Posterior cingulate gyrus (tissue), 11 donors: ENCODE measurements around the gene CAPN15.
"Not testable (repeated sequence)": the region's sequence is repeated elsewhere in the genome, so short reads cannot be mapped to it uniquely, and the experiment has no call there.

ENCODE experiments used
- DNase-seq, 10 donors: peaks; one replicate each; pipeline versions ENCODE4 v3.0.0 to v3.0.0-alpha.2; 2020 to 2021; ENCODE audit warnings: mixed read lengths in 3 of 10
- intact Hi-C: fragments of 100-400 bp; cut with DNase I; formaldehyde crosslinking; loops from one replicate; pipeline ENCODE4 v1.15.1; 2023

CAPN15 gene

DNA sequence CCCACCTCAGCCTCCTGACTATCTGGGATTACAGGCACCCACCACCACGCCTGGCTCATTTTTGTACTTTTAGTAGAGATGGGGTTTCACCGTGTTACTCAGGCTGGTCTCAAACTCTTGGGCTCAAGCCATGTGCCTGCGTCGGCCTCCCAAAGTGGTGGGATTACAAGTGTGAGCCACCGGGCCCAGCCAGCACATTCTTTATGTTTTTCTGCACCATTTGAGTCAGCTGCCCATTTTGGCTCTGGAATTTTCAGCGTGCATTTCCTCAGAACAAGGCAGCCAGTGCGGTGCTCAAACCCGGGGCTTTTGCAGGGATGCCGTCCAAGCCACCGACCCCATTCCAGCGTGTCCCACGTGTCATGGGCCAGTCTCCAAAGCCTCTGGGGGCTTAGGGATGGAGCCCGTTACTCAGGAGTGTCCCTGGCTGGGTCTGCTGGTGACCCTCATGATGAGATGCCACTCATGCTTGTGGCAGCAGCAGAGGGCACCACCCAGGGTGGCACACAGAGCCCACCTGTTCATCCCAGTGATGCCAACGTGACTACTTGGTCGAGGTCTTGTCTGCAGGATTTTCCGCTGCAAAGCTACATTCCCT, 58.6 kb downstream of the CAPN15 start:
- no peak for DNase-seq
- intact Hi-C loops, result loop anchor here (10.0 kb wide), 1 partner anchor 61 kb away; the partner anchor contains the start of gene CAPN15

DNA sequence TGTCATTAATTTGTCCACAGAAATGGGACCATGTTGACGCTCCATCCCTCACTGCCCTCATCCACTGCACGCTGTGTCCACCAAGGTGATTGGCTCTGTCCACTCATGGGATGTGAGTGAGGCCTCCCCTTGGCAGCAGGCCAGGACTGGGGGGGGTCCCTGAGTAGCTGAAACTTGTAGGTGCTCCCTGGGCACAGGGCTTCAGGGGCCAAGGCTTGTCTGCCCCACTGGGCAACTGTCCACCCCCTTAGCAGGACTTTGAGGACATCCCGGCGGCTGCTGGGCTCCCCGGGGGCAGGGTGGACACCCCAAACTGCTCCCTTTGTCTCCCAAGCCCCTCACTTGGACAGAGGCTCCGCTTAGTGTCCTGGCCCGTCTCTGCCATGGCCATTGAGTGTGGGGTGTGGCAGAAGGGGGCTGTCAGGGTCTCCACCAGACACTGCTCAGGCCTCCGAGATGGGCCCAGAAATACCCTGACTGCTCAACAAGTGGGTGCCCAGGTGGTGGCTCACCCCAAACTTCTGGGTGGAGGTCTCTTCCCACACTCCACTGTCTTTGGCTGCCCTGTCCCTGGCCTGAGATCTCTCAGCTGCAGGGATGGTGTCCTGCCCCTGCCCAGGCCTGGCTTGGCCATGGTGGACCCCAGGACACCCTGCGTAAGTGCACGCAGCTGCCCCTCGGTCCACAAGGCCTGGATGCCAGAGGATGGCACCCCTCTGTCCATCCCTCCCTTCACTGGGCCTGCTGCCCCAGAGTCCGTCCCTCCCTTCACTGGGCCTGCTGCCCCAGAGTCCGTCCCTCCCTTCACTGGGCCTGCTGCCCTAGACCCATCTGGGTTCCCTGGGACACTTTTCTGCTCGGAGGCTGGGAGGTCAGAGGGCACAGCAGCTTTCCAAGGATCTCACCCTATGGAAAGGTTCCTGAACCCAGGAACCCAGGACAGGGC, 59.4 kb downstream of the CAPN15 start:
- intact Hi-C loops, result loop anchor here (10.0 kb wide), 1 partner anchor 62 kb away; the partner anchor contains the start of gene CAPN15
- peak in 1 of 10 donors; percentile 34 for DNase-seq

DNA sequence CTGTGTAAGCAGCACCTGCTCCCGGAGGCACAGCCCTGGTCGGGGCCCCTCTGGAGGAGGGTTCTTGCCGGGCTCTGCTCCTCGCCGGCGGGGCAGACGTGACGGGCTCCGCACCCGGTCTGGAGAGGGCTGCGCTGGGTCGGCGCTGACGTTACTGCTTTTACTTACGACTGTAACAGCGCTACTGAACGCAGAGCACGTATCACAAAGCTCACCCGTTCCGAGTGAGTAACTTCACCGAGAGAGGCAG, 61.1 kb downstream of the CAPN15 start:
- intact Hi-C loops, result loop anchor here (10.0 kb wide), 1 partner anchor 64 kb away; the partner anchor contains the start of gene CAPN15
- peak in 1 of 10 donors; percentile 90 for DNase-seq

GRCh38 chr16:588889-589657, 61.6 kb downstream of the CAPN15 start:
- DNase-seq, result peak; percentile 95 to 100 (median 98)
- intact Hi-C loops, result loop anchor here (10.0 kb wide), 1 partner anchor 64 kb away; the partner anchor contains the start of gene CAPN15

GRCh38 chr16:589658-590187, 62.2 kb downstream of the CAPN15 start, which contains the start of gene RAB40C:
Gene RAB40C (plus strand): TSS chr16:590066. CDS start chr16:590292, 226 bp downstream.
- intact Hi-C loops, result loop anchor here (10.0 kb wide), 1 partner anchor 65 kb away; the partner anchor contains the start of gene CAPN15

DNA sequence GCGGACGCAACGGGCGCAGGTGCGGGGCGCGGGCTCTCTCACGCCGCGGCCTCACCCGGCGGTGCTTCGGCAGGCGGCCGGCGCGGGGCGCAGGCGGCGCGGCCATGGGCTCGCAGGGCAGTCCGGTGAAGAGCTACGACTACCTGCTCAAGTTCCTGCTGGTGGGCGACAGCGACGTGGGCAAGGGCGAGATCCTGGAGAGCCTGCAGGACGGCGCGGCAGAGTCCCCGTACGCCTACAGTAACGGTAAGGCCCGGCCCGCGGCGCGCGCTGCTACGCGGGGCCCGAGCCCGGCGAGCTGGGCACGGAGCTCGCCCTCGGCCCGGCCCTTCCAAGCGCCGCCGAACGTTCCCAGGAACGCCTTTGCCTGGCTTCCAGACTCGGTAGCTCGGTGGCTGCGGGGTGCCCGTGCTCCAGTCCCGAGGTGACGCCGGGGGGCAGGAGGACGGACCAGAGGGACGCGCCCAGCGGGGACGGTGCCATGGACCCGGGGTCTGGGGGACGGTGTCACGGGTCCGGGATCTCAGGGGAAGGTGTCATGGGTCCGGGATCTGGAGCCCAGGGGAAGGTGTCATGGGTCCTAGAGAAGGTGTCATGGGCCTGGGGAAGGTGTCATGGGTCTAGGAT, 62.8 kb downstream of the CAPN15 start:
- intact Hi-C loops, result no loop called here
- DNase-seq, result no peak

More at GRCh38 chr16:589658-590187, 62.2 kb downstream of the CAPN15 start, which contains the start of gene RAB40C:
- DNase-seq, result peak; percentile 98 to 100 (median 100)

- no peak for DNase-seq
- intact Hi-C loops, result no loop called here
These were observed 63.3 kb downstream of the CAPN15 start for GRCh38 chr16:590815-591200.

- intact Hi-C loops, result no loop called here
- no peak for DNase-seq
These were observed 63.7 kb downstream of the CAPN15 start for GRCh38 chr16:591231-591630.

DNA sequence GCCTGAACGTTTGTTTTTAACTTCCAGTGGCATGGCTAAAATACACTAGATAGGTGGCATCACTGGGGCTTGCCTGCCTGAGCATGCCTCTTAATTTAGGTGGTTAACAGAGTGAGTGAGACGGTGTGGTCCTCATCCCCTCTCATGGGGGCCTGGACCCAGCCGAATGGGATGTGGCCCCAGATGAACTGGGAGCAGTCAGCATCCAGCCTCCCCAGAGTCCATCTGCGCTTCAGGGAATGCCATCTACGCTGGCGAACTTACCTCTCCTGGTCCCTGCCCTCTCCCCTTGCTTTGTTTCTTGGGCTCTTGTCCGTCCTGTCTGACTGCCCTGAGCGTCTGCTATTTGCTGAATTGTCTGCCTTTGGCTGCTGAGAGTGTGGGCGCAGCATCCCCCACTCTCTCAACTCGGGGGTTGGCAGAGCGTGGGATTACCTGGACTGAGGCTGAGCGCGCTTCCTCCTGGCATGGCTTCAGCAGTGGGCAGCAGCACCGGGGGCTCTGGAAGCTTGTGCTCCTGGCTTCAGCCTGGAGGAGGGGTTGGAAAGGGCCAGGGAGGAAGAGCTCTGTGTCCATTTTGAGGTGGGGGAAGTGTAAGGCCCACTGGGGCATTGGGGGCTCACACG, 64.5 kb downstream of the CAPN15 start:
- intact Hi-C loops, result loop anchor here (2.0 kb wide), 1 partner anchor 45 kb away; the partner anchor contains the start of gene METTL26
- no peak for DNase-seq

DNA sequence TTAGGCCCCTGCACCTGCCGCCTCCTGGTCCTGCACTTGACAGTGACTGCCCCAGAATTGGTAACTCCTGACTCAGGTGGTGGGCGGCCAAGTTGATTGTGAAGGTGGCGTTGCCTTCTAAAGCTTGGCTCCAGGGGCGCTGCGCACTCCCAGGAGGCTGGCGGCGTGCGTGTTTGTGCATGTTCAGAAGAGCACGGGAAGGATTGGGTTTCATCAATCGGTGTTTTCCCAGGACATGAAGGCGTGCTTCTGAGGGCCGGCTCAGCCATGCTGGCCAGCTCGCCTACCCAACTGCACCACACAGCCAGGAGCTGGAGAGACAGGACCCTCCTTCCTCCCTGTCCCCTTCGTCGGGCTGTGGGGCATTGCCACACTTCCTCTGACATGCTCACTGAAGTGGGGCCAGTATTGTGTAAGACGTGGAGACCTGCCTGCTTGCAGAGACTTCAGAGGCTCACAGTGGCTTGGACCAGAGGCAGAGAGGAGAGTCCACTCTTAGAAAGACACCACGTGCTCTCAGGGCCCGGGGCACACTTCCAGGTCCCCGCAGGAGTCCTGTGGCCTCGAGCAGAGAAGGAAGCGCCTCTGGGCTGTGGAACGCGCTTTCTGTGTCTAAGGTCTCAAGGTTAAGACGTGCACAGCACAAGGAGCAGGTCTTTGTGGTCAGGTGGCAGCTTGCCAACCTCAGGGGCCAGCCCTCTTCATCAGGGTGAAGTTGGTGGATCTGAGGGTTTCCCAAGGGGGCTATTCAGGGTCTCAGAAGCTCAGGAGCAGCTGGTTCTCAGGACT, 65.2 kb downstream of the CAPN15 start:
- intact Hi-C loops, result loop anchor here (2.0 kb wide), 1 partner anchor 44 kb away; the partner anchor contains the start of gene METTL26
- peak; percentile 31 to 96 (median 72) for DNase-seq

DNA sequence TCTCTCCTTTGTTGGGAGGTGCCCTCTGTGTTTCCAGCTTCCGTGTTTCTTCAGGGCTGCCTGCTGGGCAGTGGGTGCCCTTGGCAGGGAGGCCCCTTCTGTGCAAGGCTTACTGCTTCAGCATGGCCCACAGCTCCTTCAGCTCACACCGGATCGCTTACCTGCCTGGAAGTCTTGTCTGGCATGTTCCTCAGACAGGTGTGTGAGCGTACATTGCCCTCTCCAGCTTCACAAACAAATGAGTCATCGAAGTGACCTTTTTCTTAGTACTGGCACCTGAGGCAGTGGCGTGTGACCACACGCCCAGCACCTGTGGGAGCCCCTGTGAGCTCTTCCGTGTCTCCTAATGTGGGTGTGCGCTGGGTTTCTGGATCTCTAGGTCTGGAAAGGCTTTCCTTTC, 65.9 kb downstream of the CAPN15 start:
- intact Hi-C loops, result loop anchor here (2.0 kb wide), 1 partner anchor 43 kb away; the partner anchor contains the start of gene METTL26
- DNase-seq, result no peak

DNA sequence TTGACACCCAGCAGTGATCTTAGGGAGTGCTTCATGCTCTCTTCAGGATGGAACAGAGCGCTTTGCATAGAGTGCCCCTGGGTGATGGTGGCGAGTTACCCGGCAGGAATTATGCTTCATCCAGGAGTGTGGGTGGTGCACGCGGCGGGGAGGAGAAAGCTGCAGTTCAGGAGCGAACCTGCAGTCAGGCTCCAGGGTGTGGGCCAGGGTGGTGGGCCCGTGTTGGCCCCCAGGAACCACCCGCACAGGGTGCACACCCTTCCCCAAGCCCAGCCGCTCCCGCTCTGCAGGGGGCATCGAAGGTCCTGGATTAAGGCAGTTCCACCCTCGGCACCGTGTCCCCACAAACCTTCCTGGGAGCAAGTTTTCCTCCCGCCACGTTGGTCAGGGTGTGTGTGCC, 66.3 kb downstream of the CAPN15 start:
- intact Hi-C loops, result loop anchor here (2.0 kb wide), 1 partner anchor 43 kb away; the partner anchor contains the start of gene METTL26
- DNase-seq, result peak in 1 of 10 donors; percentile 88

- intact Hi-C loops, result no loop called here
- no peak for DNase-seq
These were observed 67.6 kb downstream of the CAPN15 start for GRCh38 chr16:595094-595528.

DNA sequence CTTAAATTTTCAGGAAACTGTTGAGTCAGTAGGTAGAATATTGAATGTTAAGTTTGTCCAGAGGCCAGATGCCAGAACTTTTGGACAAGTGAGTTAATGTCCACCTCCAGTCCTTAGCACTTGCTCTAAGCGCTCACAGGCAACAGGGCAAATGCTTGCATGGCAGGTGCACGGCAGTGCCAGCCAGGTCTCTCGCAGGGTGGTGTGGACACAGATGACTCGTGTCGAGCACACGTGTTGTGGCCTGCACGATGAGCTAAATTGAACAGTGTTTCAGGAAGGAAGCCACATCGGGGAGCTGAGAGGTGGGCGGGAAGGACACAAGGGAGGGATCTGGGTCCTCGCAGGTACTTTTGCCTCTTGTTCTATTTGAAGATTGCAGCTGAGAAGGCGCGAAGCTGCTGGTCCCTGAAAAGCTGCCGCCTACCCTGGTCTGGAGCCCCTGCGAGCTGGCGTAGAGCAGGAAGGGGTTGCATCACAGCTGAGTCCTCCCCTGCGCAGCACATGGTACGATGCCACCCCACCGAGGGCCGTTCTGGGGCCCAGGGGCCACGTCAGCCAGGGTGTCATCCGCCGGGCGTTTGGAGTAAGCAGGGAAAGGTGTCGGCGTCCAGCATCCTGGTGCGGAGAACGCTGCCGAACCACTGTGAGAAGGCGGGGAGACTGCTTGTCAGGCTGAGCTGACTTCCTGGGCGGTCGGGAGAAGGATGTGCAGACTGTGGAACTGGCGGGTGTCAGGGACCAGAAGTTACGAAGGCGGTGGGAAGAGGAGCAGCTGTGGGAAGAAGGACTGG, 68.6 kb downstream of the CAPN15 start:
- intact Hi-C loops, result no loop called here
- DNase-seq, result peak in 8 of 10 donors; percentile 60 to 95 (median 78)

GRCh38 chr16:596736-597060, 69.2 kb downstream of the CAPN15 start:
- intact Hi-C loops, result no loop called here
- no peak for DNase-seq

DNA sequence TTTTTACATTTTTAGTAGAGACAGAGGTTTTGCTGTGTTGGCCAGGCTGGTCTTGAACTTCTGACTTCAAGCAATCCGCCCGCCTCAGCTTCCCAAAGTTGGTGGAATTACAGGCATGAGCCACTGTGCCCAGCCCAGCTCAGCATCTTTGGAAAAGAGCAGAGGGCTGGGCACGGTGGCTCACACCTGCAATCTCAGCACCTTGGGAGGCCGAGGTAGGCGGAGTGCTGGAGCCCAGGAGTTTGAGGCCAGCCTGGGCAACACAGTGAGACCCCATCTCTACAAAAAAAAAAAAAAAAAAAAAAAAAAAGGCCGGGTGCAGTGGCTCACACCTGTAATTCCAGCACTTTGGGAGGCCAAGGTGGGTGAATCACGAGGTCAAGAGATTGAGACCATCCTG, 70.1 kb downstream of the CAPN15 start:
- intact Hi-C loops, DNase-seq: not testable (repeated sequence)
